Osteocyte (in vitro differentiated cells): ENCODE data around the gene GFOD1. TPM values are rescaled to one million over a fixed set of nuclear protein-coding genes. Genes with fewer than 3 reads are reported as not detected.
A peak's percentile ranks its signal among the peaks of the same experiment; 100 is the strongest.

Experiments
- DNase-seq: peaks from one replicate; pipeline ENCODE4 v3.0.0; 2021; ENCODE audit warnings: mixed read lengths; ENCODE audit not compliant: unreplicated experiment; ENCODE audit errors: extremely low spot score
- H3K27ac Mint-ChIP-seq: one replicate; pipeline ENCODE4 v1.8.0; 2021; ENCODE audit warnings: mild to moderate bottlenecking, mixed read lengths; ENCODE audit not compliant: unreplicated experiment
- H3K27me3 Mint-ChIP-seq: one replicate; pipeline ENCODE4 v1.8.0; 2021; ENCODE audit warnings: mixed read lengths; ENCODE audit not compliant: unreplicated experiment
- H3K36me3 Mint-ChIP-seq: one replicate; pipeline ENCODE4 v1.8.0; 2021; ENCODE audit warnings: mixed read lengths; ENCODE audit not compliant: unreplicated experiment
- H3K4me1 Mint-ChIP-seq: one replicate; pipeline ENCODE4 v1.8.0; 2021; ENCODE audit warnings: mixed read lengths; ENCODE audit not compliant: unreplicated experiment
- H3K4me3 Mint-ChIP-seq: one replicate; pipeline ENCODE4 v1.8.0; 2021; ENCODE audit warnings: mild to moderate bottlenecking, moderate library complexity, mixed read lengths; ENCODE audit not compliant: unreplicated experiment
- H3K9me3 Mint-ChIP-seq: one replicate; pipeline ENCODE4 v1.8.0; 2021; ENCODE audit warnings: mixed read lengths; ENCODE audit not compliant: unreplicated experiment
- total RNA-seq: library from RNA; stranded (reverse); gene quantifications from 2 replicates; pipeline ENCODE4 v1.2.1, GENCODE V29; 2021
- TF ChIP-seq, protein P1 (sequence below): fragments of 200-600 bp; sonication (generic); IDR thresholded peaks from 2 replicates; pipeline ENCODE4 v1.5.0; 2021; ENCODE audit warnings: antibody characterized with exemption, mild to moderate bottlenecking, moderate library complexity

The GFOD1 gene
- total RNA-seq, 1 donor from 2014 or later = 0.89 TPM

DNA sequence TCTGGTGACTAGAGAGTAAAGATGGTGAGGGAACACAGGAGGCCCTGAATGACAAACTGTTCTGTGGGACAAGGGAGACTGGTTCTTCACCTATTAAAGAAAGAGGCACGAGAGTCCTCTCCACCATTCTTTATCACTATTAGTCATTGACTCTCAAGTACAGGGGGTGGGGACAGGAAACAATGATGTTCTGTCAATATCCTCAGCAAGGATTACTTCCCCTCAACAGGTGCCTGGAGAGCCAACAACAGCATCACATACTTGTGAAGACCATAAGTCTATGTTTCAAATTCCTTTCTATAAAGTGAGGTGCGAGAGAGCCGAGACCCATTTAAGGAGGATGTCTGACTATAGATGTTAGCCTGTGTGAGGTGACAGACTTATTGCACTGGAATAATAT is 86.6 kb downstream of the GFOD1 start:
- Mint-ChIP-seq H3K27ac (no peak overlapping the region), H3K9me3 (no peaks in the 10 kb centered on the region)

GRCh38 chr6:13398421-13398994 is 88.9 kb downstream of the GFOD1 start:
- Mint-ChIP-seq H3K27ac (no peak overlapping the region), H3K4me3 (no peak overlapping the region), H3K9me3 (no peaks in the 10 kb centered on the region), H3K27me3 (peaks cover 4% of the 10 kb centered on the region), H3K4me1 (peaks cover 1% of the 10 kb centered on the region), H3K36me3 (no peaks in the 10 kb centered on the region)
- DNase-seq = no peak
- TF ChIP-seq, protein P1, sequence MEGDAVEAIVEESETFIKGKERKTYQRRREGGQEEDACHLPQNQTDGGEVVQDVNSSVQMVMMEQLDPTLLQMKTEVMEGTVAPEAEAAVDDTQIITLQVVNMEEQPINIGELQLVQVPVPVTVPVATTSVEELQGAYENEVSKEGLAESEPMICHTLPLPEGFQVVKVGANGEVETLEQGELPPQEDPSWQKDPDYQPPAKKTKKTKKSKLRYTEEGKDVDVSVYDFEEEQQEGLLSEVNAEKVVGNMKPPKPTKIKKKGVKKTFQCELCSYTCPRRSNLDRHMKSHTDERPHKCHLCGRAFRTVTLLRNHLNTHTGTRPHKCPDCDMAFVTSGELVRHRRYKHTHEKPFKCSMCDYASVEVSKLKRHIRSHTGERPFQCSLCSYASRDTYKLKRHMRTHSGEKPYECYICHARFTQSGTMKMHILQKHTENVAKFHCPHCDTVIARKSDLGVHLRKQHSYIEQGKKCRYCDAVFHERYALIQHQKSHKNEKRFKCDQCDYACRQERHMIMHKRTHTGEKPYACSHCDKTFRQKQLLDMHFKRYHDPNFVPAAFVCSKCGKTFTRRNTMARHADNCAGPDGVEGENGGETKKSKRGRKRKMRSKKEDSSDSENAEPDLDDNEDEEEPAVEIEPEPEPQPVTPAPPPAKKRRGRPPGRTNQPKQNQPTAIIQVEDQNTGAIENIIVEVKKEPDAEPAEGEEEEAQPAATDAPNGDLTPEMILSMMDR = no peak

More for the DNA sequence above, 86.6 kb downstream of the GFOD1 start:
- Mint-ChIP-seq H3K4me1 (peaks cover 6% of the 10 kb centered on the region), H3K4me3 (no peak overlapping the region), H3K36me3 (no peaks in the 10 kb centered on the region), H3K27me3 (peaks cover 4% of the 10 kb centered on the region)
- TF ChIP-seq, protein P1 = no peak
- DNase-seq = no peak

- TF ChIP-seq, protein P1 = no peak
- H3K9me3 Mint-ChIP-seq = no peaks in the 10 kb centered on the region
- no peak for DNase-seq
- no peak overlapping the region for H3K27ac Mint-ChIP-seq
- peaks cover 4% of the 10 kb centered on the region for H3K27me3 Mint-ChIP-seq
- H3K36me3 Mint-ChIP-seq = no peaks in the 10 kb centered on the region
- peaks cover 1% of the 10 kb centered on the region for H3K4me1 Mint-ChIP-seq
- no peak overlapping the region for H3K4me3 Mint-ChIP-seq
Measured at GRCh38 chr6:13398069-13398381, 89.4 kb downstream of the GFOD1 start.

GRCh38 chr6:13397359-13398068 is 89.9 kb downstream of the GFOD1 start:
- Mint-ChIP-seq H3K27me3 (peaks cover 4% of the 10 kb centered on the region), H3K27ac (no peak overlapping the region), H3K9me3 (no peaks in the 10 kb centered on the region), H3K4me3 (no peak overlapping the region), H3K36me3 (no peaks in the 10 kb centered on the region), H3K4me1 (peaks cover 1% of the 10 kb centered on the region)
- TF ChIP-seq, protein P1 = peak; percentile 29
- DNase-seq = no peak

- TF ChIP-seq, protein P1 = no peak
- H3K4me1 Mint-ChIP-seq = peaks cover 1% of the 10 kb centered on the region
- H3K27me3 Mint-ChIP-seq = peaks cover 4% of the 10 kb centered on the region
- no peak for DNase-seq
- H3K36me3 Mint-ChIP-seq = no peaks in the 10 kb centered on the region
- H3K4me3 Mint-ChIP-seq = no peak overlapping the region
- H3K9me3 Mint-ChIP-seq = no peaks in the 10 kb centered on the region
- no peak overlapping the region for H3K27ac Mint-ChIP-seq
Measured at GRCh38 chr6:13396241-13396792, 91.1 kb downstream of the GFOD1 start.
